Thyroid gland (tissue), 4 donors: Measurements from ENCODE around the gene KIF17. TPM values are rescaled to one million over a fixed set of nuclear protein-coding genes. Genes with fewer than 3 reads are reported as not detected.

ENCODE experiments used
- DNase-seq, 2 donors: peaks; one replicate each; pipeline ENCODE4 v3.0.0-alpha.2; 2019
- H3K27ac ChIP-seq, 3 donors: fragments of 200-600 bp; sonication (generic); 1 replicate in 2 of 3; 2 replicates in 1 of 3; pipeline ENCODE4 v1.5.1; 2016 to 2019; ENCODE audit warnings: mild to moderate bottlenecking in 1 of 3, moderate library complexity in 1 of 3
- H3K27me3 ChIP-seq: fragments of 200-600 bp; sonication (generic); one replicate; pipeline ENCODE4 v1.5.1; 2019
- H3K36me3 ChIP-seq, 2 donors: fragments of 200-600 bp; sonication (generic); one replicate each; pipeline ENCODE4 v1.5.1; 2016 to 2019
- H3K4me1 ChIP-seq, 2 donors: fragments of 200-600 bp; sonication (generic); one replicate each; pipeline ENCODE4 v1.5.1; 2017 to 2019
- H3K4me3 ChIP-seq, 3 donors: fragments of 200-600 bp; sonication (generic); replicated peaks in 1 of 3; 1 replicate in 2 of 3; 2 replicates in 1 of 3; pipeline ENCODE4 v1.5.1; 2016; ENCODE audit warnings: mild to moderate bottlenecking in 1 of 3
- H3K9me3 ChIP-seq: fragments of 200-600 bp; sonication (generic); one replicate; pipeline ENCODE4 v1.5.1; 2017
- POLR2A ChIP-seq, 2 donors: fragments of 450-650 bp; IDR thresholded peaks; one replicate each; pipeline ENCODE4 v1.6.1; 2017; ENCODE audit warnings: antibody characterized with exemption in 2 of 2, mild to moderate bottlenecking in 2 of 2, moderate library complexity in 1 of 2
- WGBS, 2 donors: methylation state at CpG; one replicate each; pipeline ENCODE4 v1.1.5; 2017; 5-methylcytosine and 5-hydroxymethylcytosine counted together
- intact Hi-C: fragments of 100-400 bp; cut with DNase I; formaldehyde crosslinking; loops from one replicate; pipeline ENCODE4 v1.15.1; 2023
- total RNA-seq, 4 donors: library from RNA; depleted of rRNA; stranded (reverse); fragments of >200 nt; gene quantifications; one replicate each; pipeline ENCODE4 v1.2.3, GENCODE V29; 2016
- TF ChIP-seq, protein P1 (sequence below), 6 experiments: fragments of 200-600 bp in 3 of 6; fragments of 450-650 bp in 3 of 6; sonication (generic) in 3 of 6; IDR thresholded peaks; one replicate each; pipeline ENCODE4 v1.5.1; 2016 to 2019; ENCODE audit warnings: antibody characterized with exemption in 6 of 6, mild to moderate bottlenecking in 2 of 6, inconsistent platforms in 1 of 6, moderate library complexity in 1 of 6

KIF17 gene
- total RNA-seq, 4 donors from 2014 or later: 7.5 to 11.5 (median 8.6) TPM

GRCh38 chr1:20751462-20751990, 33.7 kb upstream of the KIF17 start:
- TF ChIP-seq, protein P1, sequence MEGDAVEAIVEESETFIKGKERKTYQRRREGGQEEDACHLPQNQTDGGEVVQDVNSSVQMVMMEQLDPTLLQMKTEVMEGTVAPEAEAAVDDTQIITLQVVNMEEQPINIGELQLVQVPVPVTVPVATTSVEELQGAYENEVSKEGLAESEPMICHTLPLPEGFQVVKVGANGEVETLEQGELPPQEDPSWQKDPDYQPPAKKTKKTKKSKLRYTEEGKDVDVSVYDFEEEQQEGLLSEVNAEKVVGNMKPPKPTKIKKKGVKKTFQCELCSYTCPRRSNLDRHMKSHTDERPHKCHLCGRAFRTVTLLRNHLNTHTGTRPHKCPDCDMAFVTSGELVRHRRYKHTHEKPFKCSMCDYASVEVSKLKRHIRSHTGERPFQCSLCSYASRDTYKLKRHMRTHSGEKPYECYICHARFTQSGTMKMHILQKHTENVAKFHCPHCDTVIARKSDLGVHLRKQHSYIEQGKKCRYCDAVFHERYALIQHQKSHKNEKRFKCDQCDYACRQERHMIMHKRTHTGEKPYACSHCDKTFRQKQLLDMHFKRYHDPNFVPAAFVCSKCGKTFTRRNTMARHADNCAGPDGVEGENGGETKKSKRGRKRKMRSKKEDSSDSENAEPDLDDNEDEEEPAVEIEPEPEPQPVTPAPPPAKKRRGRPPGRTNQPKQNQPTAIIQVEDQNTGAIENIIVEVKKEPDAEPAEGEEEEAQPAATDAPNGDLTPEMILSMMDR (IDR thresholded peaks at IDR 0.05): no peak
- no peak for TF ChIP-seq POLR2A (IDR thresholded peaks at IDR 0.05)
- Histone ChIP-seq H3K4me3 (no peak overlapping the region), H3K27me3 (no peaks in the 10 kb centered on the region), H3K4me1 (no peaks in the 10 kb centered on the region), H3K27ac (no peak overlapping the region), H3K9me3 (no peaks in the 10 kb centered on the region), H3K36me3 (peaks cover 40 to 53% of the 10 kb centered on the region in 2 donors)
- 88 to 95% methylated on average over 3 of the region's 3 CpGs for WGBS, 2 donors
- intact Hi-C loops: no loop called here
- no peak for DNase-seq

- Histone ChIP-seq H3K27me3 (no peaks in the 10 kb centered on the region), H3K27ac (no peak overlapping the region), H3K4me1 (no peaks in the 10 kb centered on the region), H3K4me3 (no peak overlapping the region), H3K9me3 (no peaks in the 10 kb centered on the region), H3K36me3 (peaks cover 44 to 46% of the 10 kb centered on the region in 2 donors)
- TF ChIP-seq, protein P1 (IDR thresholded peaks at IDR 0.05): no peak
- no peak for TF ChIP-seq POLR2A (IDR thresholded peaks at IDR 0.05)
- no peak for DNase-seq
- intact Hi-C loops: no loop called here
Measured at GRCh38 chr1:20742671-20743070, 24.9 kb upstream of the KIF17 start.

DNA sequence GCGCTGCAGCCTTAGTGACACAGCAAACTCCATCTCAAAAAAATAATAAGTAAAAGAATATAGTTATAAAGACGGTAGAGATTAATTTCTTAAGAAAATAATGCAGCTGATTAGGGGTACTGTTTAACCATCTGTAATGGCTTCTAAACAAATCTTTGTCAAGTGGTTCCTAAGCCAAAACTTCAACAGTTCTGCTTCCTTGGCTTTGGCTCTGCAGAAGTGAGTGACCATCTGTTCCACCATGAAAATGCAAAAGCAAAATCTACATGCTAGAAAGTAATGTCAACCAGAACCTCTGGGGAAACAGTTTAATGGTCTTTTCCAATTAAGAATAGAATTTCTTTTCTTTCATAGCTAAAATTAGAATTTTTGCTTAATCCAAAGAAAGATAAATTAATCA, 23.0 kb upstream of the KIF17 start:
- Histone ChIP-seq H3K27ac (peak overlapping the region in 1 of 3 donors; percentile 4), H3K27me3 (no peaks in the 10 kb centered on the region), H3K9me3 (no peaks in the 10 kb centered on the region), H3K4me3 (no peak overlapping the region), H3K4me1 (no peaks in the 10 kb centered on the region), H3K36me3 (peaks cover 25 to 28% of the 10 kb centered on the region in 2 donors)
- TF ChIP-seq POLR2A (IDR thresholded peaks at IDR 0.05): no peak
- TF ChIP-seq, protein P1 (IDR thresholded peaks at IDR 0.05): no peak
- DNase-seq: no peak
- intact Hi-C loops: no loop called here
- WGBS, 2 donors: 74 to 79% methylated on average over 2 of the region's 2 CpGs

- H3K9me3 ChIP-seq: no peaks in the 10 kb centered on the region
- H3K4me1 ChIP-seq: no peaks in the 10 kb centered on the region
- DNase-seq: no peak
- intact Hi-C loops: no loop called here
- no peak for TF ChIP-seq POLR2A (IDR thresholded peaks at IDR 0.05)
- TF ChIP-seq, protein P1 (IDR thresholded peaks at IDR 0.05): no peak
- H3K4me3 ChIP-seq: no peak overlapping the region
- no peaks in the 10 kb centered on the region for H3K27me3 ChIP-seq
- H3K27ac ChIP-seq: peak overlapping the region in 2 of 3 donors; percentile 8 to 29
- WGBS, 2 donors: 82 to 90% methylated on average over 2 of the region's 2 CpGs
- peaks cover 10 to 13% of the 10 kb centered on the region in 2 donors for H3K36me3 ChIP-seq
Measured at GRCh38 chr1:20739225-20739624, 21.4 kb upstream of the KIF17 start.

GRCh38 chr1:20735581-20736111, 17.8 kb upstream of the KIF17 start:
- intact Hi-C loops: no loop called here
- no peak for DNase-seq
- Histone ChIP-seq H3K27ac (no peak overlapping the region), H3K4me3 (no peak overlapping the region), H3K4me1 (peaks cover 17 to 21% of the 10 kb centered on the region in 2 donors), H3K27me3 (no peaks in the 10 kb centered on the region), H3K9me3 (no peaks in the 10 kb centered on the region), H3K36me3 (no peaks in the 10 kb centered on the region)
- TF ChIP-seq, protein P1 (IDR thresholded peaks at IDR 0.05): no peak
- no peak for TF ChIP-seq POLR2A (IDR thresholded peaks at IDR 0.05)
- WGBS, 2 donors: 89 to 93% methylated on average over 7 of the region's 7 CpGs
